Hypothalamus (tissue), 51 donors: ENCODE results near the gene SMAD9.
"Not testable (repeated sequence)": the region's sequence is repeated elsewhere in the genome, so short reads cannot be mapped to it uniquely, and the experiment has no call there.

ENCODE experiments used
- DNase-seq, 51 donors: peaks; one replicate each; lab custom pipeline; 2025; lab: John Stamatoyannopoulos, UW

The SMAD9 gene

DNA sequence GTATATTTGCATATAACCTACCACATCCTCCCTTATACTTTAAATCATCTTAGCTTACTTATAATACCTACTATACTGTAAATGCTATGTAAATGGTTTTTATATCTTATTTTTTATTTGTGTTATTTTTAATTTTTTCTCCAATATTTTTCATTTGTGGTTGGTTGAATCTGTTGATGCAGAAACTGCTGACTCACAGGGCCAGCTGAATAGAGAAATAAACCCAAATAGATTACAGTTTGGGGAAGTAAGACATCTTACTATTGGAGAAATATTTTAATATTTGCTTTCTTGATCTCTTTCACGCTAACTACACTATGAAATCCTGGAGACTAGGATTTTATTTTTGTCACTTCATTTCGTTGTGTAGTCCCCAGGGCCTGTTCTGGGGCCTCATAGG lies 7.1 kb downstream of the SMAD9 start:
- DNase-seq, result no peak

DNA sequence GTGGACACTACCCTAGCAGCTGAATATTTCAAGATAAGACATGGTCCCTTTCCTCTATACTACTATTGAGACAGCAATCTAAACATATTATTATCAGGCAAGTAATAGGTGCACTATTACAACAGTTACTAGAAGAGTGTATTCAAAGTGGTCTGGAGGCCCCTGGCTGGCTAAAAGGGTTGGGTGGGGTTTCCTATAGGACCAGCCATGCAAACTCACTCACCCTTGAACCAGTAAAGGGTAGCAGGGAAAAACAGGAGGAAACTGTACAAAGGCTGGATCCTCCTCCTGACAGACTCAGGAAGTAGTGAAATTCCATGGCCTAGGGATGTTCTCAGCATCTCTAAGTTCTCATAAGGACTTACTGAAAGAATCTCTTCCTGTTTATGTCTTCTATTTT lies 7.7 kb downstream of the SMAD9 start:
- DNase-seq, result no peak

DNA sequence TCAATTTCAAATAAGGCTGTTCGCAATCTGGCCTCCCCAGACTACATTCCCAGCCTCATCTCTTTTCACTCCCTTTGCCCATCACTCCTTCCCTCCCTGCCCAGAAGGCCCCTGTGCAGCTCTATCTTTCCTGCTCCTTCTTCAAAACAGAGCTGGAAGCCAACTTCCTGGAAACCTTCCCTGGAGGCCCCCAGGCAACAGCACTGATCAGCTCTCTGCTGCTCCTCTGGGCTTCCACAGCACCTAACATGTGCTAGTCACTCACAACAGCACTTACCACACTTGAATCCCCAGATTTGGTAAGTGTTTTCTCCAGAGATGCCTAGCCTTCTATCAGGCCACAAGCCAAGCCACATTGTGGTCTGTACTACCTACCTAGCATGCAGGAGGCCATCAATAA lies 9.5 kb downstream of the SMAD9 start:
- no peak for DNase-seq

DNA sequence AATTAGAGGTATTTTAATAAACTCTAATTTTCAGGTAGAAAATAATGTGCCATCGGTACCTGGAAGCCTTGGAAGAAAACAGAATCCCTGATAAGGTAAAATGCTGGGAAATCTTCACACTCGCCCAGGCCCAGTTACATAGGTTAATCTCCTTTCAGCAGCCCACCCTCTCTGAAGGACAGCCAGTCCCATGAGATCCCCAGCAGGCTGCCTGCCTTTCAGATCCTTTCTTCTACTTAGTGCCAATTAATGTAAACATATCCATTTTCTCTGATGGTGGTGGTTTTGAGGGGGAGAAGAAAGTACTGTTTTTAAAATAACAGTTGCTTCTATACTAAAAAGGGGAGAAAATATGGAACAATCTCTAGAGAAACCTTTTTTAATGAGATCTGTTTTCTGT lies 12.2 kb downstream of the SMAD9 start:
- DNase-seq, result no peak

DNA sequence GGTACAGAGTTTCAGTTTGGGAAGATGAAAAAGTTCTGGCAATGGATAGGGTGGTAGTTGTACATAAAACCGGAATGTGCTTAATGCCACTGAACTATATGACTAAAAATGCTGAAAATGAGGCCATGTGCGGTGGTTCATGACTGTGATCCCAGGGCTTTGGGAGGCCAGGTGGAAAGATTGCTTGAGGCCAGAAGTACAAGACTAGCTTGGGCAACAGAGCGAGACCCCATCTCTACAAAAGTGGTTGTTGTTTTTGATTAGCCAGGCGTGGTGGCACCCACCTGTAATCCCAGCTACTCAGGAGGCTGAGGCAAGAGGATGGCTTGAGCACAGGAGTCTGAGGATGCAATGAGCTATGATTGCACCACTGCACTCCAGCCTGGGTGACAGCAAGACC lies 12.8 kb downstream of the SMAD9 start:
- DNase-seq, result no peak

DNA sequence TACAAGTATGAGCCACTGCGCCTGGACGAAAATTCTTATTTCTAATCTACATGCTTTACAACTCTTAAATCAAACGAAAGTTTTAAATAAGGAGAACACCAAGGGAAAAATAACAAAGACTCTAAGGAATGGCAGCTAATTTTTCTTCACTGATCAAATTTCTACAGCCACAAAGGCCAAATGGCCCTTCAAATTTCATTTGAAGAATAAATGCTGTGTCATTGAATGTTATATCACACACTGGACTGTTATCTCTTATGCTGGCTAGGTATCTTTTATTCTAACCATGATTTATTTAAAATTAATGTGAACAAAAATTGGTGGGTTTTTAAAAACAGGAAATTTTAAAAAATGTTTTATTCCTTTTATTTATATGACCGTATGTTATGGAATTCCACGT lies 14.1 kb downstream of the SMAD9 start:
- no peak for DNase-seq

DNA sequence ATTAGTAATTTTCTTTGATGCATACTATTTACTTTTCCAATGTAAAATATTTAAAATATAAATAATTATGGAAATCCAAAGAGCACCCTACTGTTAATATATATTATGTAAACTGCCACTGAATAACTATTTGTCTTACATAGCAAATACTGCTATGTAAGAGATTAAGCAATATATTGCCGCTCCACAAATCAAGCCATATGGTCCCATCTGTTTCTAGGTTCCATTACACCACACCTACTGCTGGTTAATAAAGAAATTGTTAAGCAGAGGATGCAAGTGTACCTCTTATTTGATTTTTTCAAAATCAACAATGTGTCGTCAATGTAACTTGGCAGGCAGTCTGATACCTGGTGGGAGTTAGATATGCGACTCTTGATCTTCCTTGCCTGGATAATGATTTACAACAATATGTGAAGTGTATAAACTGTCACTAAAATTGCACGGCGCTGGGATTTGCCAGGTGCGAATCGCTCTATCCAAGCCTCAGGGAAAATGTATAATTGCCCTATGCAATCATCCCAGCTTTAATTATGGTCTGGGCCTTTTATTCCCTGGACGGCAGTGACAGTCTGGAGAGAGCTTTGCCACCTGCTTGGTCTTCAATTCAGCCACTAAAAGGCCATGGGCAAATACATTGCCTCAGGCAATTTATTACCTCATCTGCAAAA lies 16.0 kb downstream of the SMAD9 start:
- DNase-seq, result no peak

DNA sequence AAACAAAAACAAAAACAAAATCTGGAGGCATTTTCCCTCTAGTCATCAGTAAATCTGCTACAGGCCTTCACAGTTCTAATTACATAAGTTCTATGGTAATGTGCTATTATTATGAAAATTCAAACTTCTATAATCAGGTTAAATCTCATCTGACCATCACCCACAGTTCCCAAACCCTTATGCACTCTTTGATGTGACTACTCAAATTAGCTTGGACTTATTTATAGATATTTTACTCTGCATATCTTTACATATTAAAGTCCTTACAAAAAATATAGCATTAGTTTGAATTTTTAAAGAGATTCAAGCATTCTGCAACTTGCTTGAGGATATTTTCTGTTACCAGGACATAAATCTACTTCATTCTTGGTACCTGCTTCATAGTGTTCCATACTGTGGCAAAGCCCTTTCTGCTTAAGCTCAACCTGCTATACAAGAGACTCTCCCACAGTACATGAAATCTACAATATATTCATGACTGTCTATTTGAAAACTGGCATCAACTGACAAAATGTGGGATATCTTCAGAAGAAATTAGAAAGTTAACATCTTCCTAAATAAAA lies 22.9 kb downstream of the SMAD9 start:
- no peak for DNase-seq

DNA sequence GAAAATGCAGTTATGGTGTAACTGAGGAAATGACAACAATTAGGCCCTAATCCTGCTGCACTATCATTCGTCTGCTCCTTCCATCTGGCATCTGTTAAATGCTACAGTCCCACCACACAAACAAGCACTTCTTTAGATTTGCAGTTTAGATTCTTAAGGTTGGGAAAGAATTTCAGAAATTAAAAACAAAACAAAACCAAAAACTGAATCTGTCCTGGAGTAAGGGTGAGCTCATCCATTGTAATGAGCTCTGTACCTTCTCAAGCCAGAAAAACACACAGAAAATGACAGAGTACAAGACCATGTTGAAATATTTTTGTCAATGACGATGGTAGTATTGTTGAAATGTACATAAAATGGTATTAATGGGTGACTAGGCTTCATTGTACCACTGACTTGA lies 28.3 kb downstream of the SMAD9 start:
- DNase-seq, result no peak

DNA sequence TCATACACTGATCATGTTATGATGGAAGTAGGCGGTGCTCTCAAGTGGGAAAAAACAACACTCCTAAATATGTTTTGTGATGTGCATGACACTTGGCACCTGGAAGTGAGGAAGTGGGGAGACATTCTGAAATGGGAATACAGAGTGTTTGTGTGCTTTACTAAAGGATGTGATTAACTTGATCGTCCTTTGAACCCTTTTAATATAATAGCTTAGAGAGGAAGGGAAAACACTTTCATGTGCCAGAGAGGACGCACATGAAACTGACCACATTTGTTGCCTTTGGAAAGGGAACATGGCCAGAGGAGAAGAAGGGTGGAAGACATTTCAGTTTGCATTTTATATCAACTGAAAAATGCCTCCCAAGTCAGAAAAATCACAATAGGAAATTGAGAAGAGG lies 31.4 kb downstream of the SMAD9 start:
- no peak for DNase-seq

DNA sequence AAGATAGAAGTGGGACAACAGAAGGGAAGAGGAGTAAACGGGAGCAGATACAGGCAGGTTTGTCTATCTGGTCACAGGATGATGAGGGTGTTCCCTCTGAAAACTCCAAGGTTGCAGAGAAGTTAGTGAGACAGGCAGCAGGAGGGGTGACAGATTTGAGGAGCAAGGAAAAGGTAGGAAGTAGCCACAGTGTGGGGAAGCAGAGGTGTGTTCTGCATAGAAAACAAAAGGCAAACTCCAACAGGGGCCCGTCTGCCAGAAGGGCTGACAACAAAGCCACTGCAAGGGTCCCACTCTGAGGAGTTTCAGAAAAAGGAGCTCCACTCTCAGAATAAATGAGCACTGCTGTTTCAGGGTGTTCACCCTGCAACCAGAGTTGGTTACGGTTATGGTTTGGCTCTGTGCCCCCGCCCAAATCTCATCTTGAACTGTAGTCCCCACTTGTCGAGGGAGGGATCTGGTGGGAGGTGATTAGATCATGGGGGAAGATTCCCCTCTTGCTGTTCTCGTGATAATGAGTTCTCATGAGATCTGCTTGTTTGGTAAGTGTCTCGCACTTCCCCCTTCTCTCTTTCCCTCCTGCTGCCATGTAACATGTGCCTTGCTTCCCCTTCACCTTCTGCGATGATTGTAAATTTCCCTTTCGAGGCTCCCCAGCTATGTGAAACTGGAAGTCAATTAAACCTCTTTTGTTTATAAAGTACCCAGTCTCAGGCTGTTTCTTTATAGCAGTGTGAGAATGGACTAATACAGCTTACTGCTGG lies 32.1 kb downstream of the SMAD9 start:
- DNase-seq, result no peak

DNA sequence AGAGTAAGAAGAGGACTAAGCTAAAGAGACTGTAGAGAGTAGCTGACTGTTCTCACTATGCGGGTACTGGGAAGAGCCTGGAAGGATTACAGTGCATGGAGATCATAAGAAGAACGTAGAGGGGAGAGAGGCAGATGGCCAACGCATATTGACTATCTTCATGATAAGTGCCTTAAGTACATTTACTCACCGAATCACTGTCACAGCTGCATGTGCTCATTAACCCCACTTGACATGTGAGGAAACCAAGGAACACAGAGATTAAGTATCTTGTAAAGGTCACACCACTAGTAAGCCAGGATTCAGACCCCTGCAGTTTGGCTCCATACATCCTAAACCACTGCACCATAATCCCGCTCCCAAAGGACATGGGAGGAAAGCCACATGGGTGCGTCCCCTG lies 34.1 kb downstream of the SMAD9 start:
- no peak for DNase-seq

DNA sequence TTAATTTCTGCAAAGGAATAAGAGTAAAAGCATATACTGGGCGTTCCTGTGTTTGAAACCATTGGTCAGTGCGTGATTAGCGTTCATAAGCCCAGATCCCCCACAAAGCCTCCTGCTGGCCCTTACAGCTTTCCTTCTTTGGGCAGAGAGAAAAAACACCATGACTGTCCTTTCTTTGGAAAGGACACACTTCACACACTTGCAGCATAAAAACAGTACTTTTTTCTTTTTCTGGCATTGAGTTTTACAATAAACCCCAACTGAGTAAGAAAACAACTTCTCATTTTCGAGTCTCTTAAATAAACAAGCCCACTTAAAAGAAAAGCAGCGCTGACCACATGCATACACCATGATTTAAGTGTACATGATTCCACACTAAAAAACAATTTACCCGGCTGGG lies 35.8 kb downstream of the SMAD9 start:
- no peak for DNase-seq

DNA sequence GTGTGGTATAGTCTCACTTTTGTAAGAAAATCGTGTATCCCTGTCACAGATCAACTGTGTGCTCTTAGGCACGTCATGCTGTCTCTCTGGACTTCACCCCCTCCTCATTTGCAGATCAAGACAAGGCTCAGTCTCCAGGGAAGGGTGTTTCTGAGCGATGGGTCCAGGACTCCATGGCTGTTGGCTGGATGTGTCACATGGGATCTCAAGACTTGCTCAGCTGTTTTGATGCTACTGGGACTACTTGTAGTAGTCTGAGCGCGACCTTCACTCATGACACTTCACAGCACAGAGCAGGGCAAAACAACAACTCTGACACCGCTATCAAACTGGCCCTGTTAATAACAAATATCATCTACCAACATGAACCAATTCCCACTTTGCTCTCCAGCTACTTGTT lies 36.2 kb downstream of the SMAD9 start:
- no peak for DNase-seq

DNA sequence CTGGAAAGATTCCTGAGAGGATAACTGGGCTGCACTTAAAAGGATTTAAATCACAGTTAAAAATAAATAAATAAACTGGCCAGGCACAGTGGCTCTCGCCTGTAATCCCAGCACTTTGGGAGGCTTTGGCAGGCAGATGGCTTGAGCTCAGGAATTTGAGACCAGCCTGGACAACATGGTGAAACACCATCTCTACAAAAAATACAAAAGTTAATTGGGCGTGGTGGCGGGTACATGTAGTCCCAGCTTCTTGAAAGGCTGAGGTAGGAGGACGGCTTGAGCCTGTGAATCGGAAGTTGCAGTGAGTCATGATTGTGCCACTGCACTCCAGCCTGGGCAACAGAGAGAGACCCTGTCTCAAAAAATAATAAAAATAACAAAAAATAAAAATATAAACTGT lies 36.6 kb downstream of the SMAD9 start:
- not testable (repeated sequence) for DNase-seq

DNA sequence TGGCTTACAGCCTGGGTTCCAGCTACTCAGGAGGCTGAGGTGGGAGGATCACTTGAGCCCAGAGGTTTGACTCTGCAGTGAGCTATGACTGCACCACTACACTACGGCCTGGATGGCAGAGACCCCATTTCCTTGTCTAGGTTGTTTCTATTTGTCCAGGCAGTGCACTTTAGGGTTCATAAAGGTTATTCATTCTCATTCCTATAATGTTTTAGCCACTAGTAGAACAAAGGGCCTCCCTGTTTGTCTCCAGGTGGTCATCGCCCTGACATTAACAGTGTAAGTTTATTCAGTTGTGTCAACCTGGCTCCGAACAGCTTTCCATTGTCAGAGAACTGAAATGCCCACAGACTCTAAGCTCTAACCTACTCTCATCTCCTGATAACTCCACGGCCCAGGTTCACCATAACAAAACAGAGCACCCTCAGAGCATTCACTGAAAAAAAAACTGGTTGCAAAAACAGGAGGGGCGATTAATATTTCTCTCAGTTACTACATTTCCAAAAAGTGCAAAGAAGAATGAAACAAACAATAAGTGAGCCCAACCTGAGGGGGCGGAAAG lies 37.1 kb downstream of the SMAD9 start:
- DNase-seq, result no peak

DNA sequence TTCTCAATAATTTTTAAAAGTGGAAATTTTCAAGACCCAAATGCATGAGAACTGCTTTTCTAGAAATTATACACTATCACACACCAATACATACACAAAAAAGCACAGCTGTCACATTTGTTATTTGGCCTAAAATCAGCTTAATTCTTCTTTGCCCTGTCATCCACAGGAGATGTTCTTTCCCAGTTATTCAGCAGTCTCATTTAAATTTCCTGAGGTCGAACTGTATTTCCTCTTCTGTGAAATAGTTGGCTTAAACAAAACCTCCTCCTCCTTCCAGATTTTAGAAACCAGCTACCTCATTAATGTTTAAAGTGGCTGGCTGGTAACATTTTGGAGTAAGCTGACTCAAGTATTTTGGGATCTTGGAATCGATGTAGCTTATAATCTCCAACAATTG lies 39.1 kb downstream of the SMAD9 start:
- no peak for DNase-seq

DNA sequence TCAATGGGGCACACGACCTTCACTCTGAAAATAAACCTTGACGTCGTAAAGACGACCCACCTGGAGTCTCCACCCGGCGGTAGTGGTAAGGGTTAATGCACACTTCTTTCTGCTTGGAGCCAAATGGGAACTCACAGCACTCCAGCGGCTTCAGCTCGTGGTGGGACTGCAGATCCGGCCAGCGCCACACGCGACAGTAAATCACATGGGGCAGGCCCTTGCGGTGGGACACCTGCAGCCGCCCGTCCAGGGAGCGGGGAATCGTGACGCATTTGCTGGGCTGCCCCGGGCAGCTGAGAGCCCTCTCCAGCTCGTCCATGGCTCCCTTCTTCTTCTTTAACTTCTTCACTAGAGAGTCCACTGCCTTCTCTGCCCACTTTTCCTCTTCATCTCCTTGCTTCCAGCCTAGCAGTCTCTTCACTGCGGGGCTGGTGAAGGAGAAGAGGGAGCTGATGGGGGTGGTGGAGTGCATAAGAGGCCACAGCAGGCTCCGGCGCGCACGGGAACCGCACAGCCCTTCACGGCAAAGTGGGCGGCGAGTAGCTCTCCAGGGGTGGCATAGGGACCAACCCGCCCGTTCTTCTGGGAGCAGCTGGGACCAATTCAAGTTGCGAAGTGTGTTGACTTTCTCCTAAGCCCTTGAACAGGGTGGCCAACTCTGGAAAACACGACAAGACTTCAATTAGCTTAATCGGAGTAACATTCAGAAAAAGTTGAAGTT lies 40.7 kb downstream of the SMAD9 start:
- no peak for DNase-seq

DNA sequence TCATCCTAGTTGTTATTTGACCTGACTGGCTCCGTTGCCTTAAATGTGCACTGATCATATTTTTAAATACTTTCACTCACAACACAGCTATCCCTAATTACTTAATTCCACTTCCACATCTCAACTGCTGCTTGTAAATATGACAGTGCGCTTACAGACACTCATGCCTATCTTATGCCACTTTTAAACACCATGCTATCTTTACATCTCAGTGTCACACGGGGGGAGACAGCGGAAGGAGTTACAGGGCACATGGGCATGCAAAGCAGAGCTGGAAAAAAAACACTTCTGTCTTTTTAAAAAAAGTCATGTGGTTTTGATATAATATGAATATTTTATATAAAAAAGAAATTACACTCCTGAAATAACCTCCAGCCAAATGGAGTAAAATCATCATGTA lies 44.1 kb downstream of the SMAD9 start:
- DNase-seq, result no peak

DNA sequence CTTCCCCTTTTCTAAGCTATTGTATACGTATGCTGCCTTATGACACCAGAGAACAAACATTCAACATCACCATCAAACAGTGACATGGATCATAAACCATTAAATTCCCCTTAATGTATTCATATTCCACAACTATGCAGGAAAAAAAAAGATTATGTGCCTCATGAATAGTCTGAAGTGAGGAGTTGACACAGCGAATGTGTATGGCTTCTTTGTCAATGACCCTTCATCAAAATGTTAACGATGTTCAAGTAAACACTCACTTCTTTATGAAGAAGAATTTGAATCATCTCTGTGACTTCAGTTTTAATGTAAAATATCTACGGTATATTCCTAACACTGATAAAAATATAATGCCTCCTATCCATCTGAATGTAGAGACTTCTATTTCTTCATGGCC lies 44.6 kb downstream of the SMAD9 start:
- DNase-seq, result no peak

DNA sequence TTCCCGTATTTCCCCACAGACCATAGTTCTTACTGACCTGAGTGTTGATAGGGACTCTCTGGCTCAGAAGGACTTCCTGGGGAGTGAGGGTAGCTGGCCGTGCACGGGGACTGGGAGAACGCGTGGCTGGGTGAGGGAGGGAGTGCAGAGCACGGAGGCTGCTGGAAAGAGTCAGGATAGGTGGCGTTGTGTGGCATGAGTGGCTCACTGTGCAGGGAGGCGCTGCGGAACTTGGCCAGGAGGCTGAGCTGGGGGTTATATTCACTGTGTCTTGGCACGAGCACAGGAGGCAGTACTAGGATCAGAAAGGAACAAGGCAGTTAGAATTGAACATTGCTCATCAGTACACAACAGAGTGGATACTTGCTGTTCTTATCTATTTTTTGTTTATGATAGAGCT lies 47.4 kb downstream of the SMAD9 start:
- peak in 41 of 51 donors; percentile 3 to 80 (median 35) for DNase-seq
